GM12872 (cell line): ENCODE data around the gene MYCBPAP.

ENCODE experiments used
- CTCF ChIP-seq: IDR thresholded peaks from 3 replicates; pipeline ENCODE4 v1.5.1; 2011; ENCODE audit warnings: low read depth, mild to moderate bottlenecking, low read length, moderate library complexity; ENCODE audit not compliant: insufficient read depth

MYCBPAP gene

GRCh38 chr17:50464121-50464520 lies 44.1 kb upstream of the MYCBPAP start:
- no peak for TF ChIP-seq CTCF

- TF ChIP-seq CTCF = no peak
Observed at GRCh38 chr17:50464736-50465135, 43.5 kb upstream of the MYCBPAP start.

- TF ChIP-seq CTCF = no peak
Observed at GRCh38 chr17:50465171-50465570, 43.1 kb upstream of the MYCBPAP start.

GRCh38 chr17:50465635-50466034 lies 42.6 kb upstream of the MYCBPAP start:
- no peak for TF ChIP-seq CTCF

- no peak for TF ChIP-seq CTCF
Observed at GRCh38 chr17:50466371-50467113, 41.7 kb upstream of the MYCBPAP start.

GRCh38 chr17:50467114-50467854 lies 41.0 kb upstream of the MYCBPAP start:
- no peak for TF ChIP-seq CTCF

- no peak for TF ChIP-seq CTCF
Observed at GRCh38 chr17:50467855-50468303, 40.4 kb upstream of the MYCBPAP start.
